GM13976 (cell line): Measurements from ENCODE around the gene EFNA1.

Source experiments
- DNase-seq: peaks from one replicate; pipeline ENCODE4 v3.0.0; 2012; ENCODE audit warnings: low spot score
- in situ Hi-C: fragments of 300-500 bp; cut with MboI; formaldehyde crosslinking; loops from one replicate; pipeline ENCODE4 v1.12.0; 2022; ENCODE audit warnings: low sequenced_read_pairs, mixed read lengths, inconsistent platforms; ENCODE audit not compliant: unreplicated experiment
- TF ChIP-seq, protein P1 (sequence below): IDR thresholded peaks from 2 replicates; pipeline ENCODE4 v1.5.1; 2012; ENCODE audit warnings: borderline replicate concordance, mild to moderate bottlenecking; ENCODE audit not compliant: insufficient read depth; ENCODE audit errors: extremely low read depth, missing control alignments, control extremely low read depth

EFNA1 gene

DNA sequence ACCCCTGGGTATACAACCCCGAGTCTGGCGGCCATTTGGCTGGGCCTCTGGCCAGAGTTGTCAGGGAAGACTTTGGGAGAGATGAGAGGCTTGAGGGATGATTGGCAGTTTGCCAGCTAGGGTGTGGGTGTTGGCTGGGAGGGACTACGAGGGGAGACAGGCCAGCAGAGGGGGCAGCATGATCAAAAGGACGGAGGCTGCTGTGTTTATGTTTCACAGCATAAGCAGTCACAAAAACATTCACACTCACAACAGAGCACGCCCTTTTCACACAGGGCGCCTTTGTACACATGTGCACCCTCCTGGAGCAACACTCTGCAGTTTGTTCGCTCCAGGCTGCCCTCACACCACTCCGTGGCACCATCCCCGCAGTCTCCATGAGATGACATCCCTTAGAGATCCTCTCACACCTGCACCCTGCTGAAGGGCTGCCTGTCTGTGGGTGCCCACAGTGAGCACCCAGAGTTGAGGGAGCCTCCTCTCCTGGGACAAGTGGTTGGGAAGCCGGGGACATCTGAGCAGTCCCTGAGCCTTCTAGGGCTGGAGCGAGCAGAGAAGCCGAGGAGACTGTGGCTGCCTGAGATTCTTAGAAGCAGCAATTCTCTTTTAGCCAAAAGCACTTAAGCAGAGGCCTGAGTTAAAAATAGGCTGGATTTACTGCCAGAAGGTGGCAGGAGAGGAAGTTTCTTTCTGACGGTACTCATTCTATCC, 33.6 kb upstream of the EFNA1 start:
- TF ChIP-seq, protein P1, sequence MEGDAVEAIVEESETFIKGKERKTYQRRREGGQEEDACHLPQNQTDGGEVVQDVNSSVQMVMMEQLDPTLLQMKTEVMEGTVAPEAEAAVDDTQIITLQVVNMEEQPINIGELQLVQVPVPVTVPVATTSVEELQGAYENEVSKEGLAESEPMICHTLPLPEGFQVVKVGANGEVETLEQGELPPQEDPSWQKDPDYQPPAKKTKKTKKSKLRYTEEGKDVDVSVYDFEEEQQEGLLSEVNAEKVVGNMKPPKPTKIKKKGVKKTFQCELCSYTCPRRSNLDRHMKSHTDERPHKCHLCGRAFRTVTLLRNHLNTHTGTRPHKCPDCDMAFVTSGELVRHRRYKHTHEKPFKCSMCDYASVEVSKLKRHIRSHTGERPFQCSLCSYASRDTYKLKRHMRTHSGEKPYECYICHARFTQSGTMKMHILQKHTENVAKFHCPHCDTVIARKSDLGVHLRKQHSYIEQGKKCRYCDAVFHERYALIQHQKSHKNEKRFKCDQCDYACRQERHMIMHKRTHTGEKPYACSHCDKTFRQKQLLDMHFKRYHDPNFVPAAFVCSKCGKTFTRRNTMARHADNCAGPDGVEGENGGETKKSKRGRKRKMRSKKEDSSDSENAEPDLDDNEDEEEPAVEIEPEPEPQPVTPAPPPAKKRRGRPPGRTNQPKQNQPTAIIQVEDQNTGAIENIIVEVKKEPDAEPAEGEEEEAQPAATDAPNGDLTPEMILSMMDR: no peak
- in situ Hi-C loops: loop anchor here (5.0 kb wide), 1 partner anchor 73 kb away; no protein-coding TSS in a partner anchor
- DNase-seq: no peak

DNA sequence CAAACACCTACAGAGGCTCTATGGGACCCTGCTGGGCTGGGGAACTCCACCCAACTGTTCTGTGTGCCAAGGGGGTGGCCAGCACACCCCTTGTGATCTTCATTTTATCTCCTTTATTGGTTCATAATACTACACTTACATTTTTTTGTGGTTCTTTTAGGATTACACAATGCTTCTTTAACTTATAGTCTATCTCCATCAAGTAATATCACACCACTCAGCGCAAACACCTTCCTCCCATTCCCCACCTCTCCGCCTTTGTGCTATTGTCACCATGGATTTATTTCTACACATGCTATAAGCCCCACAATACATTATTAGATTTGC, 33.1 kb upstream of the EFNA1 start:
- in situ Hi-C loops: loop anchor here (5.0 kb wide), 1 partner anchor 73 kb away; no protein-coding TSS in a partner anchor
- TF ChIP-seq, protein P1: no peak
- no peak for DNase-seq

DNA sequence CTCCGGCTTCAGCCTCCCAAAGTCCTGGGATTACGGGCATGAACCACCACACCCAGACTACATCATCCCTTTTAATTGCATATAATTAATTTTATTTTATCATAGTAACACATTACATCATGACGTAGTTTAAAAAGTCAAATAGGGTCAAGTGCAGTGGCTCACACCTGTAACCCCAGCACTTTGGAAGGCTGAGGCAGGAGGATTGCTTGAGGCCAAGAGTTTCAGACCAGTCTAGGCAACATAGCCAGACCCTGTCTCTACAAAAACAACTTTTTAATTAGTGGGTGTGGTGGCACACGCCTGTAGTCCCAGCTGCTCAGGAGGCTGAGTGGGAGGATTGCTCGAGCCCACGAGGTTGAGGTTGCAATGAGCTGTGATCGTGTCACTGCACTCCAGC, 28.3 kb upstream of the EFNA1 start:
- in situ Hi-C loops: no loop called here
- TF ChIP-seq, protein P1: no peak
- DNase-seq: no peak

DNA sequence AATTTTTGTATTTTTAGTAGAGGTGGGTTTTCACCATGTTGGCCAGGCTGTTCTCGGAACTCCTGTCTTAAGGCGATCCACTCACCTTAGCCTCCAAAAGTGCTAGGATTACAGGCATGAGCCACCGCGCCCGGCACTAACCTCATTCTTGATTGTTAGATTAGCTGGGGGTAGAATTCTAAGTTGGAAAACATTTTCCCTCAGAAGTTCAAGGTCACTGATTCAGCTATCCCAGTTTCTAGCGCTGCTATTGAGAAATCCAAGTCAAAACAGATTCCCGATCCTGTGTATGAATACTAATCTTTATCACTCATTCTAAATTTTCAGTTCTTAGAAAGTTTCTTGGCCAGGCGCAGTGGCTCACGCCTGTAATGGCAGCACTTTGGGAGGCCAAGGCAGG, 24.4 kb upstream of the EFNA1 start:
- in situ Hi-C loops: no loop called here
- TF ChIP-seq, protein P1: no peak

DNA sequence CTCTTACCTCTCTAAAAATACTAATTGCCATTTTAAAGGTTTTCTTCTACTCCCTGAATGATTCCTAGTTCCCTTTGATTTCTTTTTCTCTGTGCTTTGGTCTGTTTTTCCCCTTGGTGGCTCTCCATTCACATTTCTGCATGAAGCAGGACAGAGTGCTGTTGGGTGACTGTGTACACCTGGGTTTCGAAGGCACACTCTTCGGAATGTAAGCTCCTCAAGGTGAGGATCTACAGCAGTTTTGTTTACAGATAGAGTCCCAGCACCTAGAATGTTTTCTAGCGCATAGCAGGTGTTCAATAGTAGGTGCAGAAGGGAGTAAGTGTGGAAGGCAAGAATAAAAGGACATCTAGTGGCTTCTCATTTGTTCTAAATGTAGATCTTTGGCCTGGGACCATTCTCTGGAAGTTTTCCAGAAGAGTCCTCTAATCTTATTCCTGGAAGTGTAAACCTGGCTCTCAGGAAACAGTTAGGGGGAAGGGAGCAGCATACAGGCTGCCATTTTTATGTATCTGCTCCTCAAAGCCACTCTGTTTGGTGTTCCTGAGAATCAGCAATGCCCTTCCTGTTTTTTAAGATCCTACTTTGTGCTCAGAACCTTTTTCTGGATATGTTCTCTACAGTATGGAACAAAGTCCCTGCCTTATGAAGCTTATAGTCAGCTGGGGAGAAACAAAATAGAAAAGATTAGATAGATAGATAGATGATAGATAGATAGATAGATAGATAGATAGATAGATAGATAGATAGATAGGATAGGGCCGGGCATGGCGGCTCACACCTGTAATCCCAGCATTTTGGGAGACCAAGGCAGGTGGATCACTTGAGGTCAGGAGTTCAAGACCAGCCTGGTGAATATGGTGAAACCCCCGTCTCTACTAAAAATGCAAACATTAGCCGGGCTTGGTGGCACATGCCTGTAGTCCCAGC, 22.8 kb upstream of the EFNA1 start:
- no peak for DNase-seq
- TF ChIP-seq, protein P1: no peak
- in situ Hi-C loops: no loop called here

More for the DNA sequence above, 24.4 kb upstream of the EFNA1 start:
- DNase-seq: no peak

DNA sequence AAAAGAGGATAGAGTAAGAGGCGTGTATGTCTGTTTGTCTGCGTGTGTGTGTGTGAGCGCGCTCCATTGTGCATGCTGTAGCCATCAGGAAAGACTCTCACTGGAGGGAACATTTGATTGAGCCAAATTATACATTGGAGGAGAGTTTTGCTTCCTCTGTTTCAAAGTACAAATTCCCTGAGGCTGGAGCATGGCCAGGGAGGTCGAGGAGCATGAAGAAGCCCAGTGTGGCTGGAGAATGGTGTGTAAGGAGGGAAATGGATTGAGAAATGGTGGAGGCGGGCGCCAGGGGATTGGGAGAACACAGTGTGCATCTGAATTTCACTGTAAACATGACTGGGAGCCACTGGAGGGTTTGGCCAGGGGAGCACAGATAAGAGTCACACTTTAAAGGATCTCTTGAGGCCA, 22.1 kb upstream of the EFNA1 start:
- in situ Hi-C loops: no loop called here
- no peak for DNase-seq
- TF ChIP-seq, protein P1: no peak
